Fibroblast of lung (primary cell): ENCODE measurements around the gene TSSK3. TPM values are rescaled to one million over a fixed set of nuclear protein-coding genes. Genes with fewer than 3 reads are reported as not detected.

Experiments
- DNase-seq, 2 donors: peaks; one replicate each; pipeline versions ENCODE4 v3.0.0 to v3.0.0-alpha.2; 2010; ENCODE audit warnings: low read depth in 2 of 2
- H2AFZ ChIP-seq: 2 replicates; pipeline ENCODE4 v1.5.1; 2012; ENCODE audit warnings: low read length, control low read depth, inconsistent platforms
- H3K27ac ChIP-seq: 2 replicates; pipeline ENCODE4 v1.5.1; 2011; ENCODE audit warnings: low read length, control low read depth; ENCODE audit not compliant: insufficient read depth
- H3K27me3 ChIP-seq: 2 replicates; pipeline ENCODE4 v1.5.1; 2011; ENCODE audit warnings: mild to moderate bottlenecking, low read length; ENCODE audit not compliant: control insufficient read depth, insufficient read depth
- H3K36me3 ChIP-seq: 2 replicates; pipeline ENCODE4 v1.5.1; 2011; ENCODE audit warnings: low read length; ENCODE audit not compliant: control insufficient read depth, insufficient read depth
- H3K4me1 ChIP-seq: 2 replicates; pipeline ENCODE4 v1.5.1; 2011; ENCODE audit warnings: low read length; ENCODE audit not compliant: control insufficient read depth, insufficient read depth; ENCODE audit errors: extremely low read depth
- H3K4me2 ChIP-seq: 2 replicates; pipeline ENCODE4 v1.5.1; 2011; ENCODE audit warnings: low read length, control low read depth; ENCODE audit not compliant: insufficient read depth; ENCODE audit errors: extremely low read depth
- H3K4me3 ChIP-seq, 4 experiments: fragments of 200-600 bp in 1 of 4; sonication (generic) in 1 of 4; replicated peaks in 1 of 4; 2 replicates each; pipeline ENCODE4 v1.5.1; 2011 to 2016; ENCODE audit warnings: low read length in 4 of 4, low read depth in 3 of 4, mild to moderate bottlenecking in 3 of 4, control low read depth in 2 of 4, inconsistent platforms in 1 of 4, mixed read lengths in 1 of 4; ENCODE audit not compliant: insufficient read depth in 1 of 4; ENCODE audit errors: control extremely low read depth in 1 of 4
- H3K79me2 ChIP-seq: 2 replicates; pipeline ENCODE4 v1.5.1; 2012; ENCODE audit warnings: mild to moderate bottlenecking, low read length, inconsistent platforms; ENCODE audit not compliant: control insufficient read depth, insufficient read depth
- H3K9ac ChIP-seq: 2 replicates; pipeline ENCODE4 v1.5.1; 2011; ENCODE audit warnings: mild to moderate bottlenecking, low read length, control low read depth; ENCODE audit not compliant: insufficient read depth
- H3K9me3 ChIP-seq: 2 replicates; pipeline ENCODE4 v1.5.1; 2012; ENCODE audit warnings: low read depth, low read length; ENCODE audit not compliant: control insufficient read depth, insufficient read depth
- H4K20me1 ChIP-seq: 2 replicates; pipeline ENCODE4 v1.5.1; 2011; ENCODE audit warnings: low read length; ENCODE audit not compliant: control insufficient read depth, insufficient read depth; ENCODE audit errors: extremely low read depth
- EZH2 ChIP-seq: IDR thresholded peaks from 2 replicates; pipeline ENCODE4 v1.5.1; 2012; ENCODE audit warnings: low read length, control low read depth, mild to moderate bottlenecking; ENCODE audit errors: missing control alignments
- polyA plus RNA-seq, 2 donors: library from polyadenylated mRNA; depleted of rRNA in 1 of 2; stranded (reverse) in 1 of 2; unstranded in 1 of 2; fragments of >200 nt; gene quantifications; 2 replicates each; pipeline ENCODE4 v1.2.1, GENCODE V29; 2011 to 2012; ENCODE audit warnings: missing spikeins in 1 of 2
- total RNA-seq: library from RNA; depleted of rRNA; stranded (reverse); fragments of >200 nt; gene quantifications from 2 replicates; pipeline ENCODE4 v1.2.1, GENCODE V29; 2014
- TF ChIP-seq, protein P1 (sequence below), 2 donors: IDR thresholded peaks in 1 of 2; conservative IDR thresholded peaks in 1 of 2; 1 replicate in 1 of 2; 2 replicates in 1 of 2; pipeline ENCODE4 v1.5.1; 2011 to 2012; ENCODE audit warnings: low read length in 2 of 2, control low read depth in 1 of 2, inconsistent platforms in 1 of 2, low read depth in 1 of 2, mild to moderate bottlenecking in 1 of 2

Gene TSSK3
- total and polyA plus RNA-seq, 2 donors (not counting 1 experiment from before 2014, with no cell fraction given) = 0.50 to 0.58 TPM

DNA sequence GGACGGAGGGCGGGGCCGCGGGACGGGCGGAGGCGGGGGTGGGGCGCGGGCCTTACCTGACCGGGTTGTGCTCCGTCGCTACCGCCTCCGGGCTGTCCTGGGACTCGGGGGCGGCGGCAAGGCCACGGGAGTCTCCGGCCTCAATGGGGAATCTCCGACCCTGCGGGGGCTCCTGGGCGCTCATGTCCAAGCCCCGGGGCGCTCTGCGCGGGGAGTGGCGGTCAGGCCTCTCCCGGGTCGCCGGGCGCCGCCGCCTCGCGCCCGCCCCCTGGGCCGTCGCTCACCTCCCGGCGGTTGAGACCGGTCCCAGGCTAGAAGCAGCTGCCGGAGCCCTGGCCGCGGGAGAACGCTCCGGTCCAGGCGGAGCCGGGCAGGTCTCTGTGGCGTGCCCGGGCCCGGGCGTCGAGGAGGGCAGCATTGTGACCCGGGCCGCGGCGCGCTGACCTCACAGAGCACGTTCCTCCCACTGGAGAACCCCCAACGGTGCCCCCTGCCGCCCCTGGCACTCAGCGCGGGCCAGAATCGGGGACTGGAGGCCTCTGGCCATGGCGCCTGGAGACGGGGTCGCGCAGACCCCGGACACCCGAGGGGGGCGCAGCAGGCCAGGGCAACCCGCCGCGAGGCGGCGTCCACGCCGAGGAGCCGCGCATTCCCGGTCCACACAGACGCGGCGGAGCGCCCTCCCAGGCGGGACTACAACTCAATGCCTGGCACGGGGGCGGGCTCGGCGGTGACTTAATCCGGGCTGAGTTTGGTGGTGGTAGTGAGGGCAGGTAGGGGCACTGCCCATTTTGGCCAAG, 465 bp upstream of the TSSK3 start:
- TF ChIP-seq, protein P1, sequence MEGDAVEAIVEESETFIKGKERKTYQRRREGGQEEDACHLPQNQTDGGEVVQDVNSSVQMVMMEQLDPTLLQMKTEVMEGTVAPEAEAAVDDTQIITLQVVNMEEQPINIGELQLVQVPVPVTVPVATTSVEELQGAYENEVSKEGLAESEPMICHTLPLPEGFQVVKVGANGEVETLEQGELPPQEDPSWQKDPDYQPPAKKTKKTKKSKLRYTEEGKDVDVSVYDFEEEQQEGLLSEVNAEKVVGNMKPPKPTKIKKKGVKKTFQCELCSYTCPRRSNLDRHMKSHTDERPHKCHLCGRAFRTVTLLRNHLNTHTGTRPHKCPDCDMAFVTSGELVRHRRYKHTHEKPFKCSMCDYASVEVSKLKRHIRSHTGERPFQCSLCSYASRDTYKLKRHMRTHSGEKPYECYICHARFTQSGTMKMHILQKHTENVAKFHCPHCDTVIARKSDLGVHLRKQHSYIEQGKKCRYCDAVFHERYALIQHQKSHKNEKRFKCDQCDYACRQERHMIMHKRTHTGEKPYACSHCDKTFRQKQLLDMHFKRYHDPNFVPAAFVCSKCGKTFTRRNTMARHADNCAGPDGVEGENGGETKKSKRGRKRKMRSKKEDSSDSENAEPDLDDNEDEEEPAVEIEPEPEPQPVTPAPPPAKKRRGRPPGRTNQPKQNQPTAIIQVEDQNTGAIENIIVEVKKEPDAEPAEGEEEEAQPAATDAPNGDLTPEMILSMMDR (conservative IDR thresholded peaks at IDR 0.05 in 1 of 2, IDR thresholded peaks at IDR 0.05 in 1 of 2; ENCODE audit: low read depth in 1 of 2, low read length in 2 of 2) = peak; percentile 27 to 30
- TF ChIP-seq EZH2 = no peak
- Histone ChIP-seq H3K27me3 (no peaks in the 10 kb centered on the region), H2AFZ (no peak overlapping the region), H3K9ac (peak overlapping the region; percentile 28), H3K79me2 (no peaks in the 10 kb centered on the region), H3K27ac (no peak overlapping the region), H3K4me1 (peaks cover 2% of the 10 kb centered on the region), H3K4me2 (peak overlapping the region; percentile 70), H4K20me1 (no peaks in the 10 kb centered on the region), H3K9me3 (no peaks in the 10 kb centered on the region), H3K36me3 (peaks cover 10% of the 10 kb centered on the region), H3K4me3 (peak overlapping the region in 2 of 4 experiments; percentile 25 to 48)
- DNase-seq = peak; percentile 22 to 46

- no peak overlapping the region for H2AFZ ChIP-seq
- DNase-seq = no peak
These were observed 1.4 kb downstream of the TSSK3 start for GRCh38 chr1:32363713-32364112.

GRCh38 chr1:32364836-32365235, 2.5 kb downstream of the TSSK3 start:
- Histone ChIP-seq H3K9ac (no peak overlapping the region), H3K9me3 (no peaks in the 10 kb centered on the region), H3K4me2 (no peak overlapping the region), H3K4me1 (peaks cover 2% of the 10 kb centered on the region), H3K36me3 (peaks cover 12% of the 10 kb centered on the region), H3K79me2 (no peaks in the 10 kb centered on the region), H3K4me3 (no peak overlapping the region), H3K27me3 (no peaks in the 10 kb centered on the region), H2AFZ (no peak overlapping the region), H4K20me1 (no peaks in the 10 kb centered on the region), H3K27ac (no peak overlapping the region)
- TF ChIP-seq, protein P1 (conservative IDR thresholded peaks at IDR 0.05 in 1 of 2, IDR thresholded peaks at IDR 0.05 in 1 of 2; ENCODE audit: low read depth in 1 of 2, low read length in 2 of 2) = no peak
- TF ChIP-seq EZH2 = no peak
- no peak for DNase-seq

More at GRCh38 chr1:32363713-32364112, 1.4 kb downstream of the TSSK3 start:
- H3K9ac ChIP-seq = no peak overlapping the region
- H3K4me1 ChIP-seq = peaks cover 2% of the 10 kb centered on the region
- H3K4me2 ChIP-seq = no peak overlapping the region
- H3K27ac ChIP-seq = no peak overlapping the region
- TF ChIP-seq EZH2 = no peak
- H4K20me1 ChIP-seq = no peaks in the 10 kb centered on the region
- no peaks in the 10 kb centered on the region for H3K79me2 ChIP-seq
- no peaks in the 10 kb centered on the region for H3K27me3 ChIP-seq
- H3K36me3 ChIP-seq = peaks cover 12% of the 10 kb centered on the region
- no peak overlapping the region for H3K4me3 ChIP-seq
- H3K9me3 ChIP-seq = no peaks in the 10 kb centered on the region
